HPDE6-E6E7 (cell line): ENCODE data around the gene EVI5L.
A peak's percentile ranks its signal among the peaks of the same experiment; 100 is the strongest.

Source experiments
- DNase-seq: peaks from one replicate; pipeline ENCODE4 v3.0.0; 2011; ENCODE audit warnings: missing footprints; ENCODE audit errors: extremely low spot score

Gene EVI5L

GRCh38 chr19:7817801-7818200, 12.2 kb upstream of the EVI5L start:
- no peak for DNase-seq

- DNase-seq = no peak
Measured at GRCh38 chr19:7818806-7819205, 11.2 kb upstream of the EVI5L start.

GRCh38 chr19:7819337-7819736, 10.7 kb upstream of the EVI5L start:
- no peak for DNase-seq

GRCh38 chr19:7820588-7820987, 9.4 kb upstream of the EVI5L start:
- no peak for DNase-seq

GRCh38 chr19:7822910-7823515, 7.0 kb upstream of the EVI5L start:
- no peak for DNase-seq

GRCh38 chr19:7823686-7824301, 6.2 kb upstream of the EVI5L start:
- DNase-seq = no peak

GRCh38 chr19:7829166-7829520, 875 bp upstream of the EVI5L start:
- no peak for DNase-seq

GRCh38 chr19:7830272-7830771, 304 bp downstream of the EVI5L start:
- DNase-seq = no peak

- no peak for DNase-seq
Measured at GRCh38 chr19:7830823-7831222, 805 bp downstream of the EVI5L start.

- DNase-seq = peak; percentile 38
Measured at GRCh38 chr19:7831452-7831851, 1.4 kb downstream of the EVI5L start.

- DNase-seq = no peak
Measured at GRCh38 chr19:7832009-7832408, 2.0 kb downstream of the EVI5L start.

GRCh38 chr19:7832781-7833180, 2.8 kb downstream of the EVI5L start:
- DNase-seq = no peak

- peak; percentile 91 for DNase-seq
Measured at GRCh38 chr19:7833225-7834099, 3.4 kb downstream of the EVI5L start.

GRCh38 chr19:7839476-7839875, 9.5 kb downstream of the EVI5L start:
- no peak for DNase-seq

GRCh38 chr19:7840629-7841028, 10.6 kb downstream of the EVI5L start:
- DNase-seq = no peak

GRCh38 chr19:7841751-7842660, 12.0 kb downstream of the EVI5L start:
- no peak for DNase-seq

- no peak for DNase-seq
Measured at GRCh38 chr19:7842661-7843294, 12.8 kb downstream of the EVI5L start.

GRCh38 chr19:7843521-7843920, 13.5 kb downstream of the EVI5L start:
- no peak for DNase-seq

GRCh38 chr19:7844405-7844804, 14.4 kb downstream of the EVI5L start:
- DNase-seq = no peak

GRCh38 chr19:7844951-7845350, 14.9 kb downstream of the EVI5L start:
- DNase-seq = no peak
